K562 (cell line): ENCODE measurements around the gene ZNF564. TPM values are rescaled to one million over a fixed set of nuclear protein-coding genes. Genes with fewer than 3 reads are reported as not detected.

Experiments used
- ARNT ChIP-seq, 2 experiments: fragments of 450-650 bp; IDR thresholded peaks; 2 replicates each; pipeline ENCODE4 v1.6.1; 2016; ENCODE audit warnings: mild to moderate bottlenecking in 1 of 2
- ATF7 ChIP-seq: fragments of 450-650 bp; IDR thresholded peaks from 2 replicates; pipeline ENCODE4 v1.7.1; 2014; ENCODE audit warnings: mild to moderate bottlenecking, moderate library complexity
- ELK1 ChIP-seq: sonication (generic); formaldehyde crosslinking; IDR thresholded peaks from 2 replicates; pipeline ENCODE4 v1.8.1; 2022; ENCODE audit warnings: missing genetic modification reagents
- ERF ChIP-seq: fragments of 450-650 bp; formaldehyde crosslinking; IDR thresholded peaks from 2 replicates; pipeline ENCODE4 v1.4.0; 2020; ENCODE audit warnings: mild to moderate bottlenecking, mixed read lengths
- GTF2A2 ChIP-seq: IDR thresholded peaks from 2 replicates; pipeline ENCODE4 v1.6.1; 2016; ENCODE audit warnings: mild to moderate bottlenecking, missing genetic modification characterization, missing compliant biosample characterization
- GTF2F1 ChIP-seq: IDR thresholded peaks from 2 replicates; pipeline ENCODE4 v1.6.1; 2011; ENCODE audit warnings: low read depth, low read length, improper control_type of control experiment
- KHSRP ChIP-seq: fragments of 450-650 bp; IDR thresholded peaks from 2 replicates; pipeline ENCODE4 v1.6.1; 2017
- LEF1 ChIP-seq: fragments of 450-650 bp; IDR thresholded peaks from 2 replicates; pipeline ENCODE4 v1.6.1; 2016; ENCODE audit warnings: mild to moderate bottlenecking
- MLLT1 ChIP-seq, 2 experiments: fragments of 450-650 bp; IDR thresholded peaks; 2 replicates each; pipeline ENCODE4 v1.6.1; 2016
- MTA1 ChIP-seq: fragments of 450-650 bp; IDR thresholded peaks from 2 replicates; pipeline ENCODE4 v1.6.1; 2017; ENCODE audit warnings: borderline replicate concordance
- MTA3 ChIP-seq: fragments of 450-650 bp; formaldehyde crosslinking; IDR thresholded peaks from 2 replicates; pipeline ENCODE4 v1.6.1; 2017; ENCODE audit warnings: mild to moderate bottlenecking, borderline replicate concordance
- PHF21A ChIP-seq: fragments of 450-650 bp; IDR thresholded peaks from 2 replicates; pipeline ENCODE4 v1.6.1; 2017; ENCODE audit warnings: low read depth, borderline replicate concordance
- RREB1 ChIP-seq: fragments of 250-450 bp; sonication (Bioruptor Pico); IDR thresholded peaks from 2 replicates; pipeline ENCODE4 v1.4.0; 2020
- SOX6 ChIP-seq: fragments of 450-650 bp; IDR thresholded peaks from 2 replicates; pipeline ENCODE4 v1.6.1; 2014; ENCODE audit warnings: mild to moderate bottlenecking
- TGIF2 ChIP-seq: sonication (generic); formaldehyde crosslinking; IDR thresholded peaks from 2 replicates; pipeline ENCODE4 v1.8.1; 2022; ENCODE audit warnings: mild to moderate bottlenecking, missing genetic modification reagents, moderate library complexity
- XRCC5 ChIP-seq: fragments of 200-400 bp; formaldehyde crosslinking; IDR thresholded peaks from 2 replicates; pipeline ENCODE4 v1.6.1; 2017; ENCODE audit warnings: low read depth, mild to moderate bottlenecking, low read length
- YBX1 ChIP-seq: fragments of 450-650 bp; IDR thresholded peaks from 2 replicates; pipeline ENCODE4 v1.7.1; 2016; ENCODE audit warnings: mild to moderate bottlenecking
- ZNF263 ChIP-seq: sonication (generic); formaldehyde crosslinking; IDR thresholded peaks from 2 replicates; pipeline ENCODE4 v1.8.0; 2022; ENCODE audit warnings: mild to moderate bottlenecking, missing genetic modification reagents, borderline replicate concordance
- ZNF354B ChIP-seq: fragments of 250-450 bp; sonication (Bioruptor Pico); IDR thresholded peaks from 2 replicates; pipeline ENCODE4 v1.4.0; 2020
- ZNF785 ChIP-seq: fragments of 250-450 bp; sonication (Bioruptor Pico); IDR thresholded peaks from 2 replicates; pipeline ENCODE4 v1.4.0; 2020; ENCODE audit warnings: mild to moderate bottlenecking
- polyA plus RNA-seq, 8 experiments: library from polyadenylated mRNA; depleted of rRNA in 4 of 8; stranded (reverse) in 5 of 8; unstranded in 3 of 8; fragments of >200 nt; fragmentation: Nextera tagmentation in 2 of 8; fragmentation: Illumina TruSeq in 1 of 8; extraction: Ambion mirVana in 2 of 8; extraction: Trizol in 1 of 8; gene quantifications; 2 replicates each; pipeline versions ENCODE4 v1.2.1 to v1.2.3, GENCODE V29; 2011 to 2014; ENCODE audit warnings: inconsistent platforms in 1 of 8, missing spikeins in 1 of 8
- total RNA-seq, 7 experiments: library from RNA; depleted of rRNA in 6 of 7; stranded (reverse); fragments of >200 nt in 6 of 7; fragmentation: Illumina TruSeq in 2 of 7; extraction: Trizol in 2 of 7; gene quantifications; 2 replicates each; pipeline versions ENCODE4 v1.2.1 to v1.2.3, GENCODE V29; 2011 to 2021; ENCODE audit warnings: low replicate concordance in 1 of 7

Gene ZNF564
- total and polyA plus RNA-seq, 9 of the 15 experiments (the other 6 are each of a cell fraction or from before 2014, with no cell fraction given): 1.4 to 8.1 (median 5.6) TPM

- TF ChIP-seq YBX1: no peak
- no peak for TF ChIP-seq TGIF2 (CRISPR knock-in tag)
- peak in 1 of 2 experiments; percentile 84; a peak in 1 of 4 replicates for TF ChIP-seq ARNT (IDR thresholded peaks at IDR 0.05)
- 0 out of 2 replicates have a peak, but pooled peaks have one; percentile 18 for TF ChIP-seq ATF7
- peak in 1 of 2 experiments; percentile 63; a peak in 1 of 4 replicates for TF ChIP-seq MLLT1 (IDR thresholded peaks at IDR 0.05)
- no peak for TF ChIP-seq KHSRP
- no peak for TF ChIP-seq PHF21A
- no peak for TF ChIP-seq ZNF785 (CRISPR knock-in tag)
- no peak for TF ChIP-seq ELK1 (CRISPR knock-in tag)
- no peak for TF ChIP-seq XRCC5
- TF ChIP-seq LEF1: 0 out of 2 replicates have a peak, but pooled peaks have one; percentile 42
- TF ChIP-seq MTA3: peak; percentile 82; the same call in 1 of the 2 replicates
- no peak for TF ChIP-seq ERF (CRISPR knock-in tag)
- TF ChIP-seq ZNF354B: no peak
- no peak for TF ChIP-seq ZNF263 (CRISPR knock-in tag)
- TF ChIP-seq GTF2A2: no peak
- TF ChIP-seq MTA1: 0 out of 2 replicates have a peak, but pooled peaks have one; percentile 25
- no peak for TF ChIP-seq RREB1 (CRISPR knock-in tag)
- TF ChIP-seq GTF2F1: no peak
- TF ChIP-seq SOX6: peak; percentile 81
These were observed 24.0 kb downstream of the ZNF564 start (continued) for GRCh38 chr19:12527034-12527836.
